ENCODE results near the gene CASP12.

CASP12 gene

GRCh38 chr11:104855965-104856364 lies 42.3 kb downstream of the CASP12 start:
- no peak overlapping the region for H3K4me3 ChIP-seq (ENCODE audit: low read depth, low read length)
- no peak for TF ChIP-seq CTCF (IDR thresholded peaks at IDR 0.05; ENCODE audit: low read depth, low read length)

GRCh38 chr11:104853276-104853675 lies 45.0 kb downstream of the CASP12 start:
- H3K4me3 ChIP-seq (ENCODE audit: low read depth, low read length) = no peak overlapping the region
- no peak for TF ChIP-seq CTCF (IDR thresholded peaks at IDR 0.05; ENCODE audit: low read depth, low read length)

- no peak for TF ChIP-seq CTCF (IDR thresholded peaks at IDR 0.05; ENCODE audit: low read depth, low read length)
- no peak overlapping the region for H3K4me3 ChIP-seq (ENCODE audit: low read depth, low read length)
These were observed 45.4 kb downstream of the CASP12 start for GRCh38 chr11:104852811-104853210.

GRCh38 chr11:104846216-104846615 lies 52.0 kb downstream of the CASP12 start:
- no peak for TF ChIP-seq CTCF (IDR thresholded peaks at IDR 0.05; ENCODE audit: low read depth, low read length)
- H3K4me3 ChIP-seq (ENCODE audit: low read depth, low read length) = no peak overlapping the region

- TF ChIP-seq CTCF (IDR thresholded peaks at IDR 0.05; ENCODE audit: low read depth, low read length) = no peak
These were observed 53.8 kb downstream of the CASP12 start for GRCh38 chr11:104844451-104844850.

GRCh38 chr11:104843150-104843836 lies 55.0 kb downstream of the CASP12 start:
- TF ChIP-seq CTCF (IDR thresholded peaks at IDR 0.05; ENCODE audit: low read depth, low read length) = no peak
- no peak overlapping the region for H3K4me3 ChIP-seq (ENCODE audit: low read depth, low read length)

More at GRCh38 chr11:104844451-104844850, 53.8 kb downstream of the CASP12 start:
- no peak overlapping the region for H3K4me3 ChIP-seq (ENCODE audit: low read depth, low read length)

- H3K4me3 ChIP-seq (ENCODE audit: low read depth, low read length) = no peak overlapping the region
- TF ChIP-seq CTCF (IDR thresholded peaks at IDR 0.05; ENCODE audit: low read depth, low read length) = no peak
These were observed 56.2 kb downstream of the CASP12 start for GRCh38 chr11:104841973-104842525.
